GM12878 (cell line): ENCODE data around the gene ZBTB37. TPM values are rescaled to one million over a fixed set of nuclear protein-coding genes. Genes with fewer than 3 reads are reported as not detected.

ENCODE experiments used
- ATAC-seq: fragments of 200-7000 bp; cut with Tn5 transposase; 3 replicates; pipeline ENCODE4 v1.9.1; 2020; ENCODE audit warnings: mild to moderate bottlenecking, moderate library complexity
- BruUV-seq: library from RNA; stranded (reverse); fragments of 400-500 nt; replicated peaks from 2 replicates; lab custom pipeline; 2021; lab: Mats Ljungman, UMichigan
- CTCF ChIA-PET: fragments of 300-600 bp; sonication (Branson Sonifier 250); formaldehyde crosslinking; extraction: SDS; loops from one replicate; lab custom pipeline; 2021; ENCODE audit warnings: inconsistent platforms; lab: Yijun Ruan, JAX
- POLR2A ChIA-PET: fragments of 350-600 bp; formaldehyde crosslinking; extraction: SDS; loops from one replicate; lab custom pipeline; 2021; ENCODE audit warnings: inconsistent platforms; lab: Charles Lee
- RAD21 ChIA-PET: fragments of 300-600 bp; sonication (Branson Sonifier 250); formaldehyde crosslinking; loops from one replicate; lab custom pipeline; 2023; ENCODE audit warnings: antibody characterized with exemption; ENCODE audit not compliant: unreplicated experiment; lab: Charles Lee
- SMC1A ChIA-PET: fragments of 300-600 bp; sonication (Branson Sonifier 250); formaldehyde crosslinking; loops from one replicate; lab custom pipeline; 2023; ENCODE audit not compliant: unreplicated experiment, uncharacterized antibody; lab: Charles Lee
- DNase-seq: peaks from one replicate; pipeline ENCODE4 v3.0.0-alpha.2; 2011; ENCODE audit warnings: low read depth, low spot score
- FAIRE-seq: peaks from 3 replicates; lab custom pipeline; 2011; peaks lifted over from hg19 to GRCh38; lab: Jason Lieb, UNC
- H2AFZ ChIP-seq: 2 replicates; pipeline ENCODE4 v1.6.0; 2011; ENCODE audit warnings: low read depth, low read length, control low read depth; ENCODE audit not compliant: control insufficient read depth
- H3K27ac ChIP-seq: 2 replicates; pipeline ENCODE4 v1.5.1; 2011; ENCODE audit warnings: control low read depth; ENCODE audit not compliant: control insufficient read depth, insufficient read depth
- H3K27me3 ChIP-seq, 2 experiments: replicated peaks in 1 of 2; 2 replicates each; pipeline versions ENCODE4 v1.6.0 to v1.6.1; 2011; ENCODE audit warnings: low read length in 1 of 2; ENCODE audit not compliant: control insufficient read depth in 2 of 2, insufficient read depth in 2 of 2
- H3K36me3 ChIP-seq, 2 experiments: 2 replicates each; pipeline ENCODE4 v1.5.1; 2011; ENCODE audit warnings: low read length in 1 of 2; ENCODE audit not compliant: control insufficient read depth in 2 of 2, insufficient read depth in 2 of 2
- H3K4me1 ChIP-seq: 2 replicates; pipeline ENCODE4 v1.6.1; 2011; ENCODE audit warnings: mild to moderate bottlenecking, low read length, moderate library complexity, mixed read lengths; ENCODE audit not compliant: control insufficient read depth, insufficient read depth
- H3K4me2 ChIP-seq: 2 replicates; pipeline ENCODE4 v1.6.0; 2011; ENCODE audit warnings: control low read depth; ENCODE audit not compliant: control insufficient read depth, insufficient read depth
- H3K4me3 ChIP-seq: fragments of 200-600 bp; sonication (generic); 2 replicates; pipeline ENCODE4 v1.5.1; 2016
- H3K79me2 ChIP-seq: 2 replicates; pipeline ENCODE4 v1.6.0; 2011; ENCODE audit warnings: low read length; ENCODE audit not compliant: control insufficient read depth, insufficient read depth
- H3K9ac ChIP-seq: 2 replicates; pipeline ENCODE4 v1.8.0; 2011; ENCODE audit warnings: low read length, control low read depth, mixed read lengths; ENCODE audit not compliant: control insufficient read depth, insufficient read depth
- H3K9me3 ChIP-seq: replicated peaks from 3 replicates; pipeline ENCODE4 v1.5.1; 2011; ENCODE audit warnings: mild to moderate bottlenecking, low read length; ENCODE audit not compliant: control insufficient read depth, insufficient read depth
- H4K20me1 ChIP-seq: 2 replicates; pipeline ENCODE4 v1.6.0; 2011; ENCODE audit not compliant: control insufficient read depth, insufficient read depth
- CTCF ChIP-seq, 3 experiments: IDR thresholded peaks in 2 of 3; conservative IDR thresholded peaks in 1 of 3; 2 replicates each; pipeline ENCODE4 v1.5.1; 2011; ENCODE audit warnings: low read depth in 3 of 3, low read length in 3 of 3, mild to moderate bottlenecking in 3 of 3, control low read depth in 2 of 3, moderate library complexity in 2 of 3, inconsistent platforms in 1 of 3, mixed read lengths in 1 of 3; ENCODE audit not compliant: control insufficient read depth in 2 of 3, insufficient read depth in 1 of 3; ENCODE audit errors: extremely low read depth in 1 of 3
- GATAD2B ChIP-seq: fragments of 450-650 bp; conservative IDR thresholded peaks from 2 replicates; pipeline ENCODE4 v1.6.1; 2017; ENCODE audit warnings: low read depth, mild to moderate bottlenecking, moderate library complexity
- RAD21 ChIP-seq: IDR thresholded peaks from 2 replicates; pipeline ENCODE4 v1.6.1; 2011; ENCODE audit warnings: mild to moderate bottlenecking, low read depth, low read length, moderate library complexity; ENCODE audit not compliant: insufficient read depth
- SIN3A ChIP-seq: IDR thresholded peaks from 2 replicates; pipeline ENCODE4 v1.6.1; 2012; ENCODE audit warnings: low read depth, low read length, improper control_type of control experiment
- SUZ12 ChIP-seq: fragments of 200-600 bp; sonication (generic); IDR thresholded peaks from one replicate; pipeline ENCODE4 v1.6.1; 2018; ENCODE audit warnings: antibody characterized with exemption, mild to moderate bottlenecking; ENCODE audit not compliant: unreplicated experiment
- WGBS: methylation state at CpG from one replicate; pipeline ENCODE4 v1.1.6; 2016; ENCODE audit warnings: low lambda C conversion rate; ENCODE audit not compliant: insufficient replicate concordance, insufficient coverage; ENCODE audit errors: missing lambda C conversion rate; 5-methylcytosine and 5-hydroxymethylcytosine counted together
- in situ Hi-C: fragments of 300-500 bp; cut with MboI; formaldehyde crosslinking; loops from 9 replicates; pipeline ENCODE4 v1.14.3; 2018; ENCODE audit warnings: mixed read lengths
- intact Hi-C: fragments of 100-400 bp; cut with micrococcal nuclease; formaldehyde crosslinking; loops from one replicate; pipeline ENCODE4 v1.14.2; 2022; ENCODE audit not compliant: unreplicated experiment
- polyA plus RNA-seq, 11 experiments: library from polyadenylated mRNA; depleted of rRNA in 4 of 11; unstranded in 6 of 11; stranded (reverse) in 5 of 11; fragments of >200 nt; fragmentation: Nextera tagmentation in 4 of 11; fragmentation: Illumina TruSeq in 1 of 11; extraction: Ambion mirVana in 4 of 11; extraction: Trizol in 1 of 11; gene quantifications; 1 replicate in 1 of 11; 2 replicates in 10 of 11; pipeline versions ENCODE4 v1.2.1 to v1.2.3, GENCODE V29; 2011 to 2016; ENCODE audit warnings: inconsistent platforms in 2 of 11, missing spikeins in 2 of 11, low read depth in 1 of 11
- total RNA-seq, 4 experiments: library from RNA; depleted of rRNA in 3 of 4; stranded (reverse); fragments of >200 nt in 3 of 4; fragmentation: Illumina TruSeq in 1 of 4; extraction: Trizol in 1 of 4; gene quantifications; 2 replicates each; pipeline versions ENCODE4 v1.2.1 to v1.2.3, GENCODE V29; 2013 to 2021

ZBTB37 gene
- total and polyA plus RNA-seq, 10 of the 15 experiments (the other 5 are each of a cell fraction or from before 2014, with no cell fraction given) = 0.16 to 5.7 (median 1.9) TPM

- SMC1A ChIA-PET = no interaction called here
- no peak for FAIRE-seq
- Histone ChIP-seq H3K4me3 (no peak overlapping the region), H4K20me1 (no peaks in the 10 kb centered on the region), H3K4me2 (no peak overlapping the region), H3K4me1 (no peaks in the 10 kb centered on the region), H3K79me2 (no peaks in the 10 kb centered on the region), H2AFZ (no peak overlapping the region), H3K27ac (no peak overlapping the region), H3K36me3 (no peaks in the 10 kb centered on the region), H3K9me3 (no peaks in the 10 kb centered on the region), H3K27me3 (peaks cover 0 to 1% of the 10 kb centered on the region in 2 experiments; a peak in 1 of 4 replicates), H3K9ac (no peak overlapping the region)
- in situ Hi-C loops (no loop called here), intact Hi-C loops (no loop called here)
- peak; percentile 92 for ATAC-seq
- RAD21 ChIA-PET = no interaction called here
- no peak for DNase-seq
- CTCF ChIA-PET = interaction anchor here (0.6 to 2.4 kb wide), 7 partner anchors 10 to 1098 kb away, joined by 3 to 5 read pairs (median 4); no protein-coding TSS in a partner anchor
- WGBS = 60% methylated on average over 13 of the region's 13 CpGs
- no TSS peak for BruUV-seq
- POLR2A ChIA-PET = no interaction called here
- TF ChIP-seq RAD21 (peak; percentile 55; the same call in 1 of the 2 replicates), SUZ12 (no peak), GATAD2B (no peak), CTCF (IDR thresholded peaks at IDR 0.05 in 2 of 3, conservative IDR thresholded peaks at IDR 0.05 in 1 of 3; ENCODE audit: control insufficient read depth in 2 of 3, extremely low read depth in 1 of 3, insufficient read depth in 1 of 3, low read depth in 3 of 3, low read length in 3 of 3) (peak; percentile 54 to 84 (median 75)), SIN3A (no peak)
These were observed 46.2 kb downstream of the ZBTB37 start for GRCh38 chr1:173914366-173914871.
